H1 (cell line): Measurements from ENCODE around the gene VPS72.
A peak's percentile ranks its signal among the peaks of the same experiment; 100 is the strongest.

Experiments used
- ASH2L ChIP-seq: fragments of 200-600, 300-600 bp; sonication (generic); IDR thresholded peaks from one replicate; pipeline ENCODE4 v1.7.1; 2017; ENCODE audit warnings: low read length
- CHD1 ChIP-seq: IDR thresholded peaks from 2 replicates; pipeline ENCODE4 v1.6.1; 2012; ENCODE audit warnings: low read depth, low read length, improper control_type of control experiment
- CTCF ChIP-seq, 3 experiments: IDR thresholded peaks; 1 replicate in 2 of 3; 2 replicates in 1 of 3; pipeline versions ENCODE4 v1.5.1 to v1.6.1; 2011; ENCODE audit warnings: low read length in 3 of 3, mild to moderate bottlenecking in 3 of 3, inconsistent platforms in 2 of 3, low read depth in 1 of 3, moderate library complexity in 1 of 3; ENCODE audit not compliant: insufficient read depth in 1 of 3; ENCODE audit errors: control extremely low read depth in 1 of 3
- EZH2 ChIP-seq: fragments of 200-600 bp; sonication (generic); IDR thresholded peaks from 2 replicates; pipeline ENCODE4 v1.7.1; 2012; ENCODE audit warnings: low read depth, mild to moderate bottlenecking, moderate library complexity, low read length, inconsistent platforms; ENCODE audit not compliant: severe bottlenecking
- GABPA ChIP-seq: IDR thresholded peaks from 2 replicates; pipeline ENCODE4 v1.6.1; 2011; ENCODE audit warnings: mild to moderate bottlenecking, low read length, moderate library complexity, borderline replicate concordance; ENCODE audit not compliant: insufficient read depth
- MAX ChIP-seq: IDR thresholded peaks from 2 replicates; pipeline ENCODE4 v1.6.1; 2012; ENCODE audit warnings: inconsistent platforms
- POU5F1 ChIP-seq: IDR thresholded peaks from 2 replicates; pipeline ENCODE4 v1.6.1; 2011; ENCODE audit warnings: low read depth, mild to moderate bottlenecking, low read length, moderate library complexity
- RAD21 ChIP-seq, 2 experiments: IDR thresholded peaks in 1 of 2; conservative IDR thresholded peaks in 1 of 2; 2 replicates each; pipeline ENCODE4 v1.6.1; 2011; ENCODE audit warnings: low read depth in 2 of 2, low read length in 2 of 2, improper control_type of control experiment in 1 of 2, inconsistent platforms in 1 of 2, mild to moderate bottlenecking in 1 of 2, moderate library complexity in 1 of 2
- SIN3A ChIP-seq, 2 experiments: IDR thresholded peaks in 1 of 2; conservative IDR thresholded peaks in 1 of 2; 2 replicates each; pipeline ENCODE4 v1.6.1; 2011 to 2012; ENCODE audit warnings: low read length in 2 of 2, improper control_type of control experiment in 1 of 2, low read depth in 1 of 2, mild to moderate bottlenecking in 1 of 2
- YY1 ChIP-seq: IDR thresholded peaks from 2 replicates; pipeline ENCODE4 v1.6.1; 2011; ENCODE audit warnings: low read depth, mild to moderate bottlenecking, low read length

GRCh38 chr1:151144474-151145303 lies 45.3 kb downstream of the VPS72 start:
- TF ChIP-seq POU5F1: no peak
- TF ChIP-seq ASH2L: no peak
- TF ChIP-seq CTCF (IDR thresholded peaks at IDR 0.05; ENCODE audit: control extremely low read depth in 1 of 3, insufficient read depth in 1 of 3, low read depth in 1 of 3, low read length in 3 of 3): no peak
- TF ChIP-seq CHD1: no peak
- TF ChIP-seq GABPA: no peak
- TF ChIP-seq SIN3A (conservative IDR thresholded peaks at IDR 0.05 in 1 of 2, IDR thresholded peaks at IDR 0.05 in 1 of 2; ENCODE audit: low read depth in 1 of 2, low read length in 2 of 2): 0 out of 4 replicates have a peak, but pooled peaks of 1 of the 2 experiments have one; percentile 19
- TF ChIP-seq MAX: no peak
- TF ChIP-seq YY1: no peak
- TF ChIP-seq RAD21 (IDR thresholded peaks at IDR 0.05 in 1 of 2, conservative IDR thresholded peaks at IDR 0.05 in 1 of 2; ENCODE audit: low read depth in 2 of 2, low read length in 2 of 2): no peak
- TF ChIP-seq EZH2: no peak
